ENCODE data around the gene ARSB. TPM values are rescaled to one million over a fixed set of nuclear protein-coding genes. Genes with fewer than 3 reads are reported as not detected.

Gene ARSB
- total RNA-seq, 1 donor from 2014 or later, result 30.2 TPM

GRCh38 chr5:79008362-79008761 lies 23.3 kb upstream of the ARSB start:
- Histone ChIP-seq H3K27ac (ENCODE audit: low read depth, low read length) (no peak overlapping the region), H3K9ac (ENCODE audit: low read length) (no peak overlapping the region), H3K27me3 (ENCODE audit: insufficient read depth, low read length) (no peaks in the 10 kb centered on the region), H3K4me3 (ENCODE audit: insufficient read depth, low read depth, low read length) (no peak overlapping the region), H3K36me3 (ENCODE audit: insufficient read depth, low read length) (no peaks in the 10 kb centered on the region), H3K4me1 (ENCODE audit: insufficient read depth, low read length) (no peaks in the 10 kb centered on the region), H3K4me2 (ENCODE audit: low read length) (no peak overlapping the region), H4K20me1 (ENCODE audit: insufficient read depth, low read length) (no peaks in the 10 kb centered on the region), H2AFZ (ENCODE audit: low read depth, low read length) (no peak overlapping the region), H3K79me2 (ENCODE audit: insufficient read depth, low read length) (no peaks in the 10 kb centered on the region), H3K9me3 (ENCODE audit: insufficient read depth, low read depth, low read length) (peaks cover 5% of the 10 kb centered on the region)
- FAIRE-seq, result no peak
- H3K9me3 Mint-ChIP-seq (ENCODE audit: unreplicated experiment), result peaks cover 2% of the 10 kb centered on the region
- H3K4me1 Mint-ChIP-seq (ENCODE audit: low read depth, unreplicated experiment), result no peaks in the 10 kb centered on the region
- no peaks in the 10 kb centered on the region for H3K36me3 Mint-ChIP-seq (ENCODE audit: low read depth, unreplicated experiment)
- no peak for TF ChIP-seq CTCF (IDR thresholded peaks at IDR 0.05; ENCODE audit: insufficient read depth, low read depth, low read length)
- TF ChIP-seq EZH2 (IDR thresholded peaks at IDR 0.05; ENCODE audit: insufficient read depth, low read length), result no peak
- H3K4me3 Mint-ChIP-seq (ENCODE audit: unreplicated experiment), result peak overlapping the region; percentile 28
- no peak for DNase-seq (ENCODE audit: low read depth)
- no peak overlapping the region for H3K27ac Mint-ChIP-seq (ENCODE audit: unreplicated experiment)
- no peaks in the 10 kb centered on the region for H3K27me3 Mint-ChIP-seq (ENCODE audit: low read depth, unreplicated experiment)

- FAIRE-seq, result no peak
Measured at GRCh38 chr5:79007872-79008271, 22.8 kb upstream of the ARSB start.

More at GRCh38 chr5:79007872-79008271, 22.8 kb upstream of the ARSB start:
- Mint-ChIP-seq H3K9me3 (ENCODE audit: unreplicated experiment) (peaks cover 2% of the 10 kb centered on the region), H3K27ac (ENCODE audit: unreplicated experiment) (no peak overlapping the region), H3K36me3 (ENCODE audit: low read depth, unreplicated experiment) (no peaks in the 10 kb centered on the region), H3K4me1 (ENCODE audit: low read depth, unreplicated experiment) (no peaks in the 10 kb centered on the region), H3K4me3 (ENCODE audit: unreplicated experiment) (no peak overlapping the region), H3K27me3 (ENCODE audit: low read depth, unreplicated experiment) (no peaks in the 10 kb centered on the region)
- peaks cover 4% of the 10 kb centered on the region for H3K9me3 ChIP-seq (ENCODE audit: insufficient read depth, low read depth, low read length)
- H3K27ac ChIP-seq (ENCODE audit: low read depth, low read length), result no peak overlapping the region
- H3K4me3 ChIP-seq (ENCODE audit: insufficient read depth, low read depth, low read length), result no peak overlapping the region
- TF ChIP-seq CTCF (IDR thresholded peaks at IDR 0.05; ENCODE audit: insufficient read depth, low read depth, low read length) (no peak), EZH2 (IDR thresholded peaks at IDR 0.05; ENCODE audit: insufficient read depth, low read length) (no peak)
- H3K4me1 ChIP-seq (ENCODE audit: insufficient read depth, low read length), result no peaks in the 10 kb centered on the region
- H4K20me1 ChIP-seq (ENCODE audit: insufficient read depth, low read length), result no peaks in the 10 kb centered on the region
- no peak overlapping the region for H2AFZ ChIP-seq (ENCODE audit: low read depth, low read length)
- no peaks in the 10 kb centered on the region for H3K36me3 ChIP-seq (ENCODE audit: insufficient read depth, low read length)
- no peak for DNase-seq (ENCODE audit: low read depth)
- H3K27me3 ChIP-seq (ENCODE audit: insufficient read depth, low read length), result no peaks in the 10 kb centered on the region
- H3K9ac ChIP-seq (ENCODE audit: low read length), result no peak overlapping the region
- no peak overlapping the region for H3K4me2 ChIP-seq (ENCODE audit: low read length)
- no peaks in the 10 kb centered on the region for H3K79me2 ChIP-seq (ENCODE audit: insufficient read depth, low read length)

Data from astrocyte (in vitro differentiated cells and primary cell).